ENCODE data around the gene ARHGAP29.

The ARHGAP29 gene

GRCh38 chr1:94281361-94282142 lies 44.2 kb upstream of the ARHGAP29 start:
- DNase-seq (ENCODE audit: low spot score), result no peak
- TF ChIP-seq CTCF (IDR thresholded peaks at IDR 0.05; ENCODE audit: extremely low read depth, missing control alignments), result no peak

- no peak for TF ChIP-seq CTCF (IDR thresholded peaks at IDR 0.05; ENCODE audit: extremely low read depth, missing control alignments)
- DNase-seq (ENCODE audit: low spot score), result no peak
These were observed 43.2 kb upstream of the ARHGAP29 start for GRCh38 chr1:94280541-94280940.

GRCh38 chr1:94279462-94279861 lies 42.1 kb upstream of the ARHGAP29 start:
- no peak for DNase-seq (ENCODE audit: low spot score)
- TF ChIP-seq CTCF (IDR thresholded peaks at IDR 0.05; ENCODE audit: extremely low read depth, missing control alignments), result no peak

- no peak for DNase-seq (ENCODE audit: low spot score)
- no peak for TF ChIP-seq CTCF (IDR thresholded peaks at IDR 0.05; ENCODE audit: extremely low read depth, missing control alignments)
These were observed 41.7 kb upstream of the ARHGAP29 start for GRCh38 chr1:94279038-94279437.

GRCh38 chr1:94276988-94277434 lies 39.6 kb upstream of the ARHGAP29 start:
- no peak for TF ChIP-seq CTCF (IDR thresholded peaks at IDR 0.05; ENCODE audit: extremely low read depth, missing control alignments)
- DNase-seq (ENCODE audit: low spot score), result no peak

GRCh38 chr1:94275083-94275482 lies 37.7 kb upstream of the ARHGAP29 start:
- TF ChIP-seq CTCF (IDR thresholded peaks at IDR 0.05; ENCODE audit: extremely low read depth, missing control alignments), result no peak
- no peak for DNase-seq (ENCODE audit: low spot score)

GRCh38 chr1:94274561-94274960 lies 37.2 kb upstream of the ARHGAP29 start:
- DNase-seq (ENCODE audit: low spot score), result no peak
- no peak for TF ChIP-seq CTCF (IDR thresholded peaks at IDR 0.05; ENCODE audit: extremely low read depth, missing control alignments)
